ENCODE measurements around the gene SCNN1A. TPM values are rescaled to one million over a fixed set of nuclear protein-coding genes. Genes with fewer than 3 reads are reported as not detected.

Gene SCNN1A
- total RNA-seq, 2 donors from 2014 or later = 1.9 to 3.3 TPM

DNA sequence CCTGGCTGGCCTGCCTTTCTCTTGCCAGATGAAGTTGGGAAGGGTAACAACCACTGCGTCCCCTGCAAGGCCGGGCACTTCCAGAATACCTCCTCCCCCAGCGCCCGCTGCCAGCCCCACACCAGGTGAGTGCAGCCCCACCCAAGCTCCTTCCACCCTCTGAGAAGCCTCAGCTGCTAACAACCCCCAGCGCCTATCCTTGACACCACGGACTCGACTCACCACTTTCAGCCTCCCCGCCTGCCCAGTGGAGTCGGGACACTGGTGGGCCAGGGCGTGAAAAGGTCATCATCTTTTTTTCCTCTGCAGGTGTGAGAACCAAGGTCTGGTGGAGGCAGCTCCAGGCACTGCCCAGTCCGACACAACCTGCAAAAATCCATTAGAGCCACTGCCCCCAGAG lies 10.7 kb upstream of the SCNN1A start:
- intact Hi-C loops (cut with DNase I) = no loop called here
- no peak for DNase-seq (ENCODE audit: low spot score)

DNA sequence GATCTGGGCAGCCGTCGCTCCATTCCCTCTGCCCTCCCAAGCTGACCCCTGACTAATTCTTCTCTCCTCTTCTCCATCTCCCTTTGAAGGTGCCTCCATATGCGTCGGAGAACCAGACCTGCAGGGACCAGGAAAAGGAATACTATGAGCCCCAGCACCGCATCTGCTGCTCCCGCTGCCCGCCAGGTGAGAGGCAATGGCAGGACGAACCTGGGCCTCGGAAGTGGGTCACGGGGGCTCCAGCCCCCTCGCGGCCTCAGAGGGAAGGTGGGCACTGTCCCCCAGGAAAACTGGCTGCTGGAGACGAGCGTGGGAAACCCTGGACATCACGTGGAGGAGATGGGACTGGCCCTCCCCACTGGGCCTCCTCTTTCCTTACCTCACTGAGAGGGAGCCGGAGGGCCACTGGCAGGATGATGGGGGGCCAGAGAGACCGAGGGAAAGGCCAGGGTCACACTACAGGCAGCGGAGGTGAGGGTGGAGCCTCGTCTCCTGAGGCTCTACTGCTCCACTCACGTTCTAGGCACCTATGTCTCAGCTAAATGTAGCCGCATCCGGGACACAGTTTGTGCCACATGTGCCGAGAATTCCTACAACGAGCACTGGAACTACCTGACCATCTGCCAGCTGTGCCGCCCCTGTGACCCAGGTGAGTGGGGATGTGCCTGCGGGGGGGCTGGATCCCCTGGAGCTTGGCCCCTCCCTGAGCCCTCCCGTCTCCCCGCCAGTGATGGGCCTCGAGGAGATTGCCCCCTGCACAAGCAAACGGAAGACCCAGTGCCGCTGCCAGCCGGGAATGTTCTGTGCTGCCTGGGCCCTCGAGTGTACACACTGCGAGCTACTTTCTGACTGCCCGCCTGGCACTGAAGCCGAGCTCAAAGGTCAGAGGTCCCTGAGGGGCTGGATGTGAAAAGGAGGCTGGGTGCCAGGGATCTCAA lies 9.4 kb upstream of the SCNN1A start:
- intact Hi-C loops (cut with DNase I) = loop anchor here (2.0 to 5.0 kb wide), 3 partner anchors 32 to 57 kb away; partner anchors contain the start of gene TNFRSF1A (in 2 of the 2)
- no peak for DNase-seq (ENCODE audit: low spot score)

DNA sequence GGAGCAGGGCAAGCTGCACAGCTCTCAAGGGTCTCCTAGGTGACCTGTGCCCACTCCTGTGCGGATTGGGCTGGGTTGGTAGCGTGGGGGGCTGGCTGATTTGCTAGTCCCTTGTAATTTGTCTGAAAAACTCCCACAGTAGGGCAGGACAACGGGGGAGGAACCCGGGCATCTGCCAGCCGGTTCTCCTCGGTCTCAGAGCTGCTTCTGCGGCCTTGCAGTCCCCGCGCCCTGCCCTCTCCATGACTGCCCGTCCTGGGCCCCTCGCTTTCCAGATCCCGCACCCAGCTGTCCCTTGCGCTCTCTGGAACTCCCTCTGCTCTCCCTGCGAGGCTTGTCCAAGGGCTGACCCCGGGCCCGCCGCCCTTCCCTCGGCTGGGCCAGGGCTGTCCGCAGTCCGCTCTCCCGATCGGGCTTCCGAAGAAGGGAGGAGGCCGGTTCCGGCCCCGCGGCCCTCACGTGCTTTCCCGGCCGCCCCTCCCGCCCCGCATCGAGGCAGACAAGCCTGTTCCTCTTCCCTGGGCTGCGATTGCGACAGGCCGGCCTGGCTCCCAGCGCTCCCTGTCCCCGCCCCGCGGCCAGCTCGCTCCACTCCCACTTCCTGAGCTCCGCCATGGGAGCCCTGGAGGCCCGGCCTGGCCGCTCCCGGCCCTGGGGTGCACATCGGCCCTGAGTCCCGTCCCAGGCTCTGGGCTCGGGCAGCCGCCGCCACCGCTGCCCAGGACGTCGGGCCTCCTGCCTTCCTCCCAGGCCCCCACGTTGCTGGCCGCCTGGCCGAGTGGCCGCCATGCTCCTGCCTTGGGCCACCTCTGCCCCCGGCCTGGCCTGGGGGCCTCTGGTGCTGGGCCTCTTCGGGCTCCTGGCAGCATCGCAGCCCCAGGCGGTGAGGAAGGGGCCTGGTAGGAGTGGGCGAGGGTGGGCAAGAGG lies 8.5 kb upstream of the SCNN1A start, which contains the start of gene LTBR:
TSS of gene LTBR (plus strand) at position 591 of the 927 bp plus-strand sequence. CDS start at position 788, 197 bp downstream.
- intact Hi-C loops (cut with DNase I) = loop anchor here (2.0 to 5.0 kb wide), 3 partner anchors 33 to 57 kb away; partner anchors contain the start of gene TNFRSF1A (in 2 of the 2)

DNA sequence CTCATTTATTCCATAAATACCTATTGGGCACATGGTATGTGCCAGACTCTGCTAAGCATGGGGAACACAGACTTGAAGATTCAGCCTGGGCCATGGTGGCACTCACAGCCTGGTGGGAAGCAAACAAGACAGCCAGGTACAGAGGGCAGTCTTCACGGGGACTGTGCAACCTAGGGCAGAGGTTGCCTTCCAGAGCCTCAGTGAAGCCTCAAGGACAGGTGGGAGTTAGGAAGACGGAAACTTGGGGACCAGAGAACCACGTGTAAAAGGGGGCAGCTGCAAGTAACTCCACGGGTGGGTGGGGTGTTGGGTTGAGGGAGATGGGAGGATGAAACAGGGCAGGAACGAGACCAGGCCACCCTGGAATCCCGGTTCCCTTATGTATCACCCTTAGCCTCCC lies 7.6 kb upstream of the SCNN1A start:
- no peak for DNase-seq (ENCODE audit: low spot score)
- intact Hi-C loops (cut with DNase I) = loop anchor here (5.0 kb wide), 2 partner anchors 41 to 56 kb away; partner anchors contain the start of gene TNFRSF1A (in 2 of the 2)

More for the DNA sequence above, 8.5 kb upstream of the SCNN1A start, which contains the start of gene LTBR:
- DNase-seq (ENCODE audit: low spot score) = peak; percentile 99

DNA sequence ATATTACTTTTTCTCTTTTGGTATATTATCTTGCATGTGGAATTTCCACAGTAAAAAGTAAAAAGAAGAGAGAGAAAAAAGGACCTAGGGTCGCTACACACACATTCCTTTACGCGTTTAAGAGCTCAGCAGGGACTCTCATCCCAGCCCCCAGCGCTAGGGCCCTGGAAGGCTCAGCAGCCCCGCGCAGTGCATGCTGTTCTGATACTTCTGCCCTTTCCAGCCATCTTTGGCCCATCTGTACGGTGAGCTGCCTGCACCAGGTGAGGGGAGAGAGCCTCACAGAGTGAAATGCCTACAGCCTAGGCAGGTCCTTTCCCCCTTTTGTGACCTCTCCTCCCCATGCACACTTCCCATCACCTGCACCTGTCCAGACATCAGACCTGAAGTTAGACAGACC lies 7.0 kb upstream of the SCNN1A start:
- DNase-seq (ENCODE audit: low spot score) = no peak
- intact Hi-C loops (cut with DNase I) = loop anchor here (5.0 kb wide), 2 partner anchors 40 to 55 kb away; partner anchors contain the start of gene TNFRSF1A (in 2 of the 2)

DNA sequence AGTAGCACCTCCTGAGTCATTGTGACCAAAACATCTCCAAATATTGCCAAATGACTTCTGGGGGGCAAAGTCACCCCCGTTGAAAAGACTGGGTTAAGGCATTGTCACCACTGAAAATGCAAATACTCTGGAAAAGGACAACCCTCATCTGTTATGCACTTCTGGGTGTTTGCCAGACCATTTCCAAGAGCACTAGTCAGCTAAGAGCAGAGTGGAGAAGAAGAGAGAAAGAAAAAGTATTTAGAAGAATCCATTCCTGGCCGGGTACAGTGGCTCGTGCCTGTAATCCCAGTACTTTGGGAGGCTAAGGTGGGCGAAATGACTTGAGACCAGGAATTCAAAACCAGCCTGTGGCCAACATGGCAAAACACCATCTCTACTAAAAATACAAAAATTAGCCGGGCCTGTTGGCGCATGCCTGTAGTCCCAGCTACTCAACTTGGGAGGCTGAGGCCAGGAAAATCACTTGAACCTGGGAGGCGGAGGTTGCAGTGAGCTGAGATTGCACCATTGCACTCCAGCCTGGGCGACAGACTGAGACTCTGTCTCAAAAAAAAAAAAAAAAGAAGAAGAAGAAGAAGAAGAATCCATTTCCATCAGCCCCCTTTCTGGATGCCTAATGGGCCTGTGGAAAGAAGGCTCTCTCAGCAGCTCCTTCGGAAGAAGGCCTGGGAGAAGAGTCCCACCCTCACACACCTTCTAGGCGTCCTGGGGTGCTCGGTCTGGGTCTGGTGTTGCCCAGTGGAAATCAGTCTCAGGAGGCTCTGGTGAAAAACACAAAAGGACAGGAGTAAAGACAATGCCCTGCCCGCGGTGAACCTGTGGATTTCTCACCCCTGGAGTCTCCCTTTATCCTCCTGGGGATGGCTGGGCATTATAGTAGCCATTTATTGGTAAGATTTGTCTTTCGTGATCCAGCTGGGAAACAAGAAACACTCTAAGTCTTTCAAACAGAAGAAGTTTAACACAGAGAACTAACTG lies 5.1 kb upstream of the SCNN1A start:
- intact Hi-C loops (cut with DNase I) = loop anchor here (5.0 kb wide), 2 partner anchors 38 to 53 kb away; partner anchors contain the start of gene TNFRSF1A (in 2 of the 2)
- no peak for DNase-seq (ENCODE audit: low spot score)

DNA sequence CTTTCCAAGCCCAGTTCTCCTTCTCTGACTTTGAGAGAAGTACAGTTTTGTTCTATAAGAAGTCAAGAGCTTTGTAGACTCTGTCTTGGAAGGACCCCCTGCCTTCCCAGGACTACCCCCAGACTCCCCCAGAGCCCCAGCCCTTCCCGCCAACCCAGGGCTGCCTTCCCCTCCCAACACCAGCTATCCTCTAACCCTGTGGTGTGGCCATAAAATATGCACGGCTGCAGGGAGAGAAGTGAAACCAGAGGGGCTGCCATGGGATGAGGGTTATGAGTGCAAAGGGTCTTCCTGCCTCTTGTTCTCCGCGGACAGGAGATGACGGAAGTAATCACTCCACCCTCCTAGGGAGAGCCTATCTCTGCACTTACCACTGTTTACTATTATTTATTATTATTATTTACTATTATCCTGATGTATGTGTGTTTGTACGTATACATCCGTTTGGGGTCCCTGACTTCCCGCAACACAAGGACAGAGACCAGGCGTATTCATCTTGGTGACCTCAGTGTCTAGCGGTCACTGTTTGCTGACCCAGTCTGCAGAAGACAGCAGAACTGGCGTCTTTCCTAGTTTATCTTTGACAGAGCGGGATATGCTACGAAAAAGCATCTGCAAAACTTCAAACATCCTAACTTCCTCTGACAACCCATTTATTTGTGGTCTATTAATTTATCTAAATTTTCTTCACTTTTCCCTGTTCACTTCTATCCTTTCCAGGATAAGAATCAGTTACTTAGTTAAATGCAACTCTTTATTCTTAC lies 3.5 kb upstream of the SCNN1A start:
- intact Hi-C loops (cut with DNase I) = no loop called here
- DNase-seq (ENCODE audit: low spot score) = no peak

DNA sequence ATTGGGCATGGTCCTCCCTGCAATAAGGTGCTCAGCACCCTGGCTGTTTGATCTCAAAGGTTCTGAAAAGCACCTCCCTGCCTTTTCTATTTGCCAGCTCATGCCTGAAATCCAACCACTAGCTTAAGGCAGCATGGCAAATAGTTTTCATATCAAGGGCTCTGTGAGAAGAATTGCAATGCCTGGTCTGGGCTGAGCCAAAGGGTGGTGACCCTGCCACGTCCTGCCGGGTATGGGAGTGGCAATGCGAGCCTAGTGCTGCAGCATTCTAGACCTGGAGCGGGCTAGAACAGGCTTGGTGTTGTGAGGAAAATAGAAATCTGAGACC lies 2.3 kb upstream of the SCNN1A start:
- no peak for DNase-seq (ENCODE audit: low spot score)

DNA sequence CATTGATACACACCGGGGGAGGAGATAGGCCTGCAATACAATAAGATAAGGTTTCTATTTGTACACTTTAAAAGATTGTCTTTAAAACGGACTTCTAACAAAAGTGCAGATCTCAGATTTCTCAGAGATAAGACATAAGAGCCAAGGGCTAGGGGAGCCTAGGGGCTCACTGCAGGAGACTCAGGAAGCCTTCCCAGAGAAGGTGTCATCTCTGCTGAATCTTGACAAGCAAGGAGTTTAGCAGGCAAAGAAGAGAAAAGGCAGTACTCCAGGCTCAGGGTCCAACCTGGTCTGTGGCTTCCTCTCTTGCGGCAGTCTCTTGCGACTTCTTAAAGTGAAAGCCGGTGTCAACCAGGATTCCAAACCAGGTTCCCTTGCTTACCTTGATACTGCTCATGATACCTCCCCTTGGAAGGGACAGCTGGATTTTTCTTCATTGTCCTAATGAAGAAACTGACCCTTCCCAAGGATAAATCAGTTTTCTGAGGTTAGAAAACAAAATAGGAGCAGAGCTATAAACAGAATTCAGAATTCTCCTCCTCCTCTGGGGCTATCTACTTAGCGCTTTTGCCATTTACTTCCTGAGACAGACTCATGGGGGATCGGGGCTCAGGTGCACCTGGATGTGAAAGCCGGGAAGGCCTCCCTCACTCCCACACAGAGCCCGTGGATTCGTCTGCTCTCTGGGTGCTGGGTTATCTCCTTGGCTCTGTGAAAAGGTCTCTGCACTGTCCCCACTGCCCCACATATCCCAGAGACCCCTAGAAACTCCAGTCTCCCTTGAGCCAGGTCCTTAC lies 1.7 kb upstream of the SCNN1A start:
- DNase-seq (ENCODE audit: low spot score) = no peak
- intact Hi-C loops (cut with DNase I) = no loop called here

More for the DNA sequence above, 2.3 kb upstream of the SCNN1A start:
- intact Hi-C loops (cut with DNase I) = no loop called here

DNA sequence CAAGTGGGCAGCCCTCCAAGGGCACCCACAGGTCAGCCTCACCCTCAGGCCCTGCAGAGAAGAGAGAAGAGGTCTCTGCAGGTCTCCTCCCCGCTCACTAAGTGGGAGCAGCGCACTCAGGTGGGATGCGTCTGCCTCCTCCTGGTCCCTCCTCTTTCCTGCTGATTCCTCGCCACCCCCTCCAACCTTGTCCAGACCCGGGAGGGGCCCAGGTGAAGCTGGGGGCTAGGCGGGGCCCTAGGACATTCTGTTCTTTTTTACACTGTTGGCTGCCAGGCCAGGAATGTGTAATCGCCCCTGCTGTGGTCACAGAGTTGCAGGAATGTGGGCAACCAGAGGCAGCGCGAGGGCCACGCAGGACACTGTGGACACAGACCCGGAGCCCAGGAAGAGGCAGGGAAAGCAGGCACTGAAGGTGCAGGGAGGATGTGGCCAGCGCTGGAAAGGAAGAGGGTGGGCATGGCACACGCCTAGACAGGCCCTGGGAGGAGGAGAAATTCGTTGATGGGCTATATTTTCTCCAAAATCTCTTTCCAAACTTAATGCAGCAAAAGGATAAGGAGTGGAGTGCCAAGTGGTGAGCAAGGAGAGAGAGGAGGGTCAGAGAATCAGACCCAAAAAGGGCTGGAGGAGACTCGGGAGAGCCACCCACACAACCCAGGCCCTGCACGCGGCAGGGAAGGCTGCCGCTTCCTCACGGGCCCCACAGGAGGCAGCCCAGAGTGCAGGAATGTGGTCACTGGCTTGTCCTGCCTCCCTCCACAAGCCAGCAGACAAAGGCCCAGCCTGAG lies 911 bp upstream of the SCNN1A start:
- intact Hi-C loops (cut with DNase I) = no loop called here
- peak; percentile 90 for DNase-seq (ENCODE audit: low spot score)

DNA sequence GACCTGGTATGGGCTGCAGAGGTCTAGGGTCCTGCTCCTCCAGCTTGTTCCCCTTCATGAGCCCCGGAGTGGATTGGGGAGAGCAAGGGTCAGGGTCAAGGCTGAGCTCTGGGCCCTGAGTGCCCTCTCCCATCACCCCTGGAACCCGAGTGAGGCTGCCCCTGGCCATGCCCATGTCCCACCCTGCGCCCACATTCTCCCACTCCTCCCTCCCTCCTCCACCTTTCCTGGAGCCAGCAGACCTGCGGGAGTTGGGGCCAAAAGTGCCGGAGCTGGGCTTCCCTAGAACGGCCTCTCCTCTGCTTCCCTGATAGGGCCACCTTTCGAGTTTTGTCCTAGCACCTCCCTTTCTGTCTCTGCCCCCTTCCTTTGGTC lies 590 bp downstream of the SCNN1A start:
- intact Hi-C loops (cut with DNase I) = no loop called here
- DNase-seq (ENCODE audit: low spot score) = no peak

DNA sequence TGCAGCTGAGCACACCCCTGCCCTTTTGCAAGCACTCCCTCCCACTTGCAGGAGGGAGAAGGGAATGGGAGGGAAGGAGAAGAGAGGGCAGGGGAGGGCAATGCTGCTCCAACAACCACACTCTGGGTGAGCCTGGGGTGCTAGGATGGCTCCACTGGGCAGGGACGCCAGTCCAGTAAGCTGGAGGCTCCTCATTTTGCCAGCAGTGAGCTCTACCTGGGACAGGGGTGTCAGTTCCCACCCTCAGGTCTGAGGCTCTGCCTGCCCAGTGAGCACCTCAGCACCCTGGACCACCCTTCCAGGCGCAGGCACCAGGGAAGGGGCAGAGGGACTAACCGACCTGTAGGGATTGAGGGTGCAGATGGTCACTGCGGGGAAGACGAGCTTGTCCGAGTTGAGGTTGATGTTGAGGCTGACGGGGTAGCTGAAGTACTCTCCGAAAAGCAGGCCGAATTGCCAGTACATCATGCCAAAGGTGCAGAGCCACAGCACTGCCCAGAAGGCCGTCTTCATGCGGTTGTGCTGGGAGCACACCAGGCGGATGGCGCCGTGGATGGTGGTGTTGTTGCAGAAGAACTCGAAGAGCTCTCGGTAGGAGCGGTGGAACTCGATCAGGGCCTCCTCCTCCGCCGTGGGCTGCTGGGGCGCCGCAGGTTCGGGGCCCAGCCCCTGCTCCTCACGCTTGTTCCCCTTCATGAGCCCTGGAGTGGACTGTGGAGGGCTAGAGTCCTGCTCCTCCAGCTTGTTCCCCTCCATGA lies 1.2 kb downstream of the SCNN1A start:
- DNase-seq (ENCODE audit: low spot score) = no peak
- intact Hi-C loops (cut with DNase I) = no loop called here

DNA sequence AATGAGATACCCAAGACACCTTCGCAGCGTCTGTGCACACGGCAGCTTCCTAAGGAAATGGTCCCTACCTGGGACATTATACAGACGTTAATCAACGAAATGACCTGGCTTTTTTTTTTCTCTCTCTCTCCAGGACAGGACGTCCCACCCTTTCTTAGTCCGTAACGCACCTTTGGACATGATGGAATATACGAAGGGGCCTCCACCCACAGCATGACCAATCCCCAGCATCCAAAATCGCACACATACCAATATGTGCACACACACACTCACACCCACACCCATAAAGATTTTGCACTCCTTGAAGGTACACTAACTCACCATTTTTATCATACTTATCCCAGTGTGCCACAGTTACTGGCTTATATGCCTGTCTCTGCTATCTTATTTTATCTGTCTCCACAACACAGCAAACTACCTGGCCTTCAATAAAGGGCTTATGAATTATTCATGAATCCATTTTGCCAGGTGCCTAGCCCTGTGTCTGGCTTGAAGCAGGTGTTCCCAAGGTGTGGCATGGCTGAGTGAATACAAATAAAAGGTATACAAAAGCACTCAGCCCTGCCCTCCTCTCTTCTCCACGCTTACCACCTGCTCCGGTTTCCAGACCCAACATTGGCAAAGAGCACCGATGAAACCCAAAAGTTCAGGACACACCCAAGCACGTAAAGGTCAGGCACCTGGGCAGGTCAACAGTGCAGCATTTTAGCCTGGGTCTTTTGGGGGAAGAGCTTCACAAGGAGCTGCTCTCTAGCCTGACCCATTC lies 2.2 kb downstream of the SCNN1A start:
- DNase-seq (ENCODE audit: low spot score) = no peak
- intact Hi-C loops (cut with DNase I) = no loop called here

DNA sequence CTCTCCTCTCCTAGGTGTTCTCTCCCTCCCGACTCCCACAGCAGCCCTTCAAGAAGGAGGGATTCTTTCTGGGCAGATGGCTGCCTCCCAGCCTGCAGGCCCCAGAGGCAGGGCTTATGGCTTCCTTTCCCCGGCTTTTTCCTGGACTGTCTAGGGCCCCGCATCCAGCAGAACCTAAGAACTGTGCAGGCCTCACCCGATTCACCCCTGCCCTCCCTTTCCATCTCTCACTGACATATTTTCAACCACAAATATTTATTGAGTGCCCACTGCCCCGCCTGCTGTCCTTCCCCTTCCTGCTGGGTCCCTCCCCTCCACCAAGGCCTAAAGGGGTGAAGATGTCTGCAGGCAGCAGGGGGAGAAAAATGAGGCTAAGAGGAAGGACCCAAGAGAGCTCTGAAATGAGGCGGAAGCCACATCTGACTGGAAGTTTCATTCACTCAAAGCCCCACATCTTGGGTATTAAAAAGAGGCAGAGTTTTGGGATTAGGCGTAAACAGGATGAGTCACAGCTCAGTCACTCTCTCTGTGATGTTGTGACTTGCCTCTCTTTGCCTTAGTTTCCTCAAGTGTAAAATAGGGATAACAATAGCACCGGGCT lies 2.9 kb downstream of the SCNN1A start:
- intact Hi-C loops (cut with DNase I) = no loop called here
- no peak for DNase-seq (ENCODE audit: low spot score)

Data from posterior vena cava (tissue), 2 donors.